K562 (cell line): ENCODE data around the gene MLX. TPM values are rescaled to one million over a fixed set of nuclear protein-coding genes. Genes with fewer than 3 reads are reported as not detected.

Experiments used
- ATAC-seq: fragments of 200-7000 bp; cut with Tn5 transposase; 3 replicates; pipeline ENCODE4 v1.9.1; 2020; ENCODE audit warnings: moderate library complexity
- BruUV-seq: library from RNA; stranded (reverse); fragments of 400-500 nt; replicated peaks from 2 replicates; lab custom pipeline; 2021; lab: Mats Ljungman, UMichigan
- CTCF ChIA-PET: fragments of 300-600 bp; formaldehyde crosslinking; extraction: SDS; loops from one replicate; lab custom pipeline; 2021; ENCODE audit warnings: low intra/inter-chr PET ratio; lab: Yijun Ruan, JAX
- POLR2A ChIA-PET: fragments of 300-600, 350-650 bp; sonication (Branson Sonifier 250); formaldehyde crosslinking; extraction: SDS; loops from one replicate; lab custom pipeline; 2021; ENCODE audit warnings: antibody characterized with exemption, inconsistent platforms; lab: Yijun Ruan, JAX
- DNase-seq, 4 experiments: peaks; one replicate each; pipeline versions ENCODE4 v3.0.0 to v3.0.0-alpha.2; 2011 to 2018; ENCODE audit warnings: low spot score in 3 of 4, mixed read lengths in 3 of 4; ENCODE audit errors: extremely low read depth in 1 of 4
- FAIRE-seq: peaks from 2 replicates; lab custom pipeline; 2011; peaks lifted over from hg19 to GRCh38; lab: Jason Lieb, UNC
- H2AFZ ChIP-seq: 2 replicates; pipeline ENCODE4 v1.6.0; 2011; ENCODE audit warnings: low read depth, low read length, control low read depth, inconsistent platforms
- H3K27ac ChIP-seq: fragments of 200-600 bp; 3 replicates; pipeline ENCODE4 v1.8.0; 2011; ENCODE audit warnings: low read depth, mild to moderate bottlenecking, control low read depth, inconsistent platforms, low read length, moderate library complexity, mixed read lengths; ENCODE audit errors: extremely low read depth
- H3K27me3 ChIP-seq, 2 experiments: fragments of 300-600 bp in 1 of 2; 2 replicates in 1 of 2; 3 replicates in 1 of 2; pipeline versions ENCODE4 v1.6.0 to v1.8.0; 2011; ENCODE audit warnings: inconsistent platforms in 2 of 2, low read length in 2 of 2, mild to moderate bottlenecking in 1 of 2, mixed read lengths in 1 of 2, moderate library complexity in 1 of 2; ENCODE audit not compliant: control insufficient read depth in 2 of 2, insufficient read depth in 2 of 2
- H3K36me3 ChIP-seq: fragments of 300-600 bp; 3 replicates; pipeline ENCODE4 v1.8.0; 2011; ENCODE audit warnings: mild to moderate bottlenecking, low read length, inconsistent platforms; ENCODE audit not compliant: control insufficient read depth, insufficient read depth
- H3K4me1 ChIP-seq, 2 experiments: fragments of 200-600 bp in 1 of 2; replicated peaks in 1 of 2; 2 replicates in 1 of 2; 3 replicates in 1 of 2; pipeline versions ENCODE4 v1.5.1 to v1.8.0; 2011; ENCODE audit warnings: inconsistent platforms in 2 of 2, low read length in 2 of 2, mild to moderate bottlenecking in 1 of 2, mixed read lengths in 1 of 2, moderate library complexity in 1 of 2; ENCODE audit not compliant: control insufficient read depth in 2 of 2, insufficient read depth in 2 of 2
- H3K4me2 ChIP-seq: 2 replicates; pipeline ENCODE4 v1.6.1; 2011; ENCODE audit warnings: low read length, control low read depth, inconsistent platforms, mixed read lengths; ENCODE audit not compliant: insufficient read depth
- H3K4me3 ChIP-seq: fragments of 200-600 bp; sonication (generic), shearing (Covaris generic); 2 replicates; pipeline ENCODE4 v1.5.1; 2016; ENCODE audit warnings: control low read depth, inconsistent platforms
- H3K79me2 ChIP-seq: fragments of 200-600 bp; 3 replicates; pipeline ENCODE4 v1.8.0; 2011; ENCODE audit warnings: low read length, inconsistent platforms; ENCODE audit not compliant: control insufficient read depth, insufficient read depth
- H3K9ac ChIP-seq, 2 experiments: 2 replicates each; pipeline versions ENCODE4 v1.6.0 to v1.6.1; 2011; ENCODE audit warnings: low read depth in 2 of 2, low read length in 2 of 2, control low read depth in 1 of 2, inconsistent platforms in 1 of 2, mild to moderate bottlenecking in 1 of 2, mixed read lengths in 1 of 2; ENCODE audit not compliant: insufficient read depth in 1 of 2
- H3K9me1 ChIP-seq: one replicate; pipeline ENCODE4 v1.6.0; 2011; ENCODE audit warnings: inconsistent platforms, mild to moderate bottlenecking, low read length, moderate library complexity; ENCODE audit not compliant: control insufficient read depth, insufficient read depth
- H3K9me3 ChIP-seq: replicated peaks from 2 replicates; pipeline ENCODE4 v1.5.1; 2011; ENCODE audit warnings: low read depth, low read length, inconsistent platforms; ENCODE audit not compliant: control insufficient read depth, insufficient read depth
- H4K20me1 ChIP-seq: replicated peaks from 2 replicates; pipeline ENCODE4 v1.6.1; 2011; ENCODE audit warnings: low read length, inconsistent platforms, mixed read lengths; ENCODE audit not compliant: control insufficient read depth, insufficient read depth
- HIVEP1 ChIP-seq: fragments of 250-450 bp; sonication (Bioruptor Pico); IDR thresholded peaks from 2 replicates; pipeline ENCODE4 v1.4.0; 2020; ENCODE audit warnings: mild to moderate bottlenecking
- HMGXB4 ChIP-seq: sonication (generic); formaldehyde crosslinking; IDR thresholded peaks from 2 replicates; pipeline ENCODE4 v1.8.1; 2023; ENCODE audit warnings: mild to moderate bottlenecking, missing genetic modification reagents
- NFRKB ChIP-seq: fragments of 450-650 bp; IDR thresholded peaks from 2 replicates; pipeline ENCODE4 v1.6.1; 2016; ENCODE audit warnings: low read depth
- RBM22 ChIP-seq: fragments of 200-400 bp; formaldehyde crosslinking; IDR thresholded peaks from 2 replicates; pipeline ENCODE4 v1.6.1; 2018; ENCODE audit warnings: low read length, low read depth; ENCODE audit not compliant: poor library complexity, severe bottlenecking
- TAL1 ChIP-seq: fragments of 450-650 bp; IDR thresholded peaks from 2 replicates; pipeline ENCODE4 v1.6.1; 2016; ENCODE audit warnings: mild to moderate bottlenecking
- ZBTB8A ChIP-seq: fragments of 450-650 bp; IDR thresholded peaks from 2 replicates; pipeline ENCODE4 v1.6.1; 2018; ENCODE audit warnings: mild to moderate bottlenecking, moderate library complexity; ENCODE audit not compliant: partially characterized antibody
- ZNF384 ChIP-seq: IDR thresholded peaks from 2 replicates; pipeline ENCODE4 v1.6.1; 2012; ENCODE audit warnings: low read depth, low read length, improper control_type of control experiment
- ZNF408 ChIP-seq: fragments of 250-450 bp; sonication (Bioruptor Pico); IDR thresholded peaks from 2 replicates; pipeline ENCODE4 v1.4.0; 2020; ENCODE audit warnings: low read depth, mild to moderate bottlenecking, moderate library complexity
- ZNF707 ChIP-seq: fragments of 250-450 bp; sonication (Bioruptor Pico); conservative IDR thresholded peaks from 2 replicates; pipeline ENCODE4 v1.8.0; 2022; ENCODE audit warnings: inconsistent platforms, mild to moderate bottlenecking, moderate library complexity
- WGBS: fragments of 100-300 bp; shearing (Covaris generic); methylation state at CpG from one replicate; pipeline ENCODE4 v1.1.6; 2016; ENCODE audit warnings: low coverage, mixed read lengths; ENCODE audit not compliant: insufficient coverage; ENCODE audit errors: missing lambda C conversion rate; 5-methylcytosine and 5-hydroxymethylcytosine counted together
- in situ Hi-C: fragments of 300-500 bp; cut with MboI; formaldehyde crosslinking; loops from 4 replicates; pipeline ENCODE4 v1.15.0; 2018; ENCODE audit warnings: inconsistent platforms, mixed read lengths
- intact Hi-C: fragments of 100-400 bp; cut with micrococcal nuclease; formaldehyde crosslinking; loops from 2 replicates; pipeline ENCODE4 v1.14.2; 2022
- polyA plus RNA-seq, 8 experiments: library from polyadenylated mRNA; depleted of rRNA in 4 of 8; stranded (reverse) in 5 of 8; unstranded in 3 of 8; fragments of >200 nt; fragmentation: Nextera tagmentation in 2 of 8; fragmentation: Illumina TruSeq in 1 of 8; extraction: Ambion mirVana in 2 of 8; extraction: Trizol in 1 of 8; gene quantifications; 2 replicates each; pipeline versions ENCODE4 v1.2.1 to v1.2.3, GENCODE V29; 2011 to 2014; ENCODE audit warnings: inconsistent platforms in 1 of 8, missing spikeins in 1 of 8
- total RNA-seq, 7 experiments: library from RNA; depleted of rRNA in 6 of 7; stranded (reverse); fragments of >200 nt in 6 of 7; fragmentation: Illumina TruSeq in 2 of 7; extraction: Trizol in 2 of 7; gene quantifications; 2 replicates each; pipeline versions ENCODE4 v1.2.1 to v1.2.3, GENCODE V29; 2011 to 2021; ENCODE audit warnings: low replicate concordance in 1 of 7

Gene MLX
- total and polyA plus RNA-seq, 9 of the 15 experiments (the other 6 are each of a cell fraction or from before 2014, with no cell fraction given), result 42.9 to 100 (median 58.9) TPM

DNA sequence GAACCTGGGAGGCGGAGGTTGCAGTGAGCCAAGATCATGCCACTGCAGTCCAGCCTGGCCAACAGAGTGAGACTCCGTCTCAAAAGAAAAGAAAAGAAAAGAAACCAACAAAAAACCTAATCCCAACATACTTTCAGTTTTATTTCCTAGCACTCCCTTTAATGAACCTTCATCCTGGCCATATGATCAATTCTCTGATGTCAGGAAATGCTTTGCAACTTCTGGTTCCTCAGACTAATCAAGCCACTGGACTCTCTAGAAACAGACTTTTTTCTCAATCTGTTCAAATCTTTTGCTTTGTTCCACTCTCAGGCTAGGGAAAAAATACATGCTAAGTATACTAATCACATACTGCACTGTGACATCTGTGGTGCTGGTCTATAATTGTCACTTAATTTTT lies 24.0 kb downstream of the MLX start:
- ChIA-PET CTCF (no interaction called here), POLR2A (interaction anchor here (1.5 to 2.8 kb wide), 2 partner anchors 9 to 12 kb away, joined by 3 to 16 read pairs; partner anchors contain the start of gene PSMC3IP)
- TF ChIP-seq NFRKB (no peak), ZNF384 (no peak), RBM22 (no peak), ZBTB8A (no peak), ZNF408 (CRISPR knock-in tag) (no peak), ZNF707 (CRISPR knock-in tag) (no peak), HIVEP1 (CRISPR knock-in tag) (no peak), HMGXB4 (CRISPR knock-in tag) (no peak), TAL1 (no peak)
- no peaks in the 10 kb centered on the region for H3K27me3 ChIP-seq
- DNase-seq (no peak), ATAC-seq (no peak), FAIRE-seq (no peak)
- no peak overlapping the region for H3K4me2 ChIP-seq
- no peak overlapping the region for H3K4me3 ChIP-seq
- no peaks in the 10 kb centered on the region; a peak in 1 of 5 replicates for H3K4me1 ChIP-seq
- no peak overlapping the region for H3K9ac ChIP-seq
- no peak overlapping the region for H2AFZ ChIP-seq
- H3K9me3 ChIP-seq, result no peaks in the 10 kb centered on the region
- no TSS peak for BruUV-seq
- peaks cover 5% of the 10 kb centered on the region; the same call in 2 of the 3 replicates for H3K79me2 ChIP-seq
- H4K20me1 ChIP-seq, result no peaks in the 10 kb centered on the region
- no peaks in the 10 kb centered on the region for H3K9me1 ChIP-seq
- intact Hi-C loops (no loop called here), in situ Hi-C loops (no loop called here)
- WGBS, result 93% methylated on average over 2 of the region's 2 CpGs
- H3K36me3 ChIP-seq, result peaks cover 62% of the 10 kb centered on the region; the same call in 2 of the 3 replicates
- no peak overlapping the region for H3K27ac ChIP-seq
